Measurements from ENCODE around the gene AKIP1.
"Not testable (repeated sequence)": the region's sequence is repeated elsewhere in the genome, so short reads cannot be mapped to it uniquely, and the experiment has no call there.

Gene AKIP1

DNA sequence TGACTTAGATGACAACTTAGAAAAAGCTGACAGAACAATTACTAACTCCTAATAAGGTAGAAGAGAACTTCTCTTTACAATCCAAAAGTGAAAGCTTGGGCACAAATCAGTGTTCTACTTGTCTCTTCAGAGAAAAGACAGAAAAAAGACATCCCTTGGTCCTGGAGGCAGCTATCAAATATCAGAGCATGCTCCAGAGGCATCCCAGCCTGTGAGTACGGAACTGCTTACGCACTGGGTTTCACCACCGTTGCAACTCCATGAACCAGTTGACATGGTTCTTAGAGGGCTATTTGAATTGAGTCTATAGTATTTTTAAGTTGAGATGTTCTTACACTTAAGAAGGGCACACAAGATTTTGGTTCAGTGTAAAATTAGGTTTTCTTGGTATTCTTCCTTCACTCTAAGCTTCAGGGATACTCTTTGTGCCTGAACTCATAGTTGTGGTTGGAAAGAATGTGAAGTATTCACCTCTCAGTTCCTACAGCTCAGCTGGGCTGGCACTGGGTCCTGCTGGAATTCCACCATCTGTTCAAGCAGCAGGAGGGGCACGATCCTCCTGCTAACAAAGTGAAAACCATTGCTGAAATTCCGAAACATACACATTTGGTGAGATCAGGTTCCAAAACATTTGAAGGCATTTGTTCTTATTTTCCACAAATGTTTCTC is 6.3 kb downstream of the AKIP1 start:
- DNase-seq: peak; percentile 91

DNA sequence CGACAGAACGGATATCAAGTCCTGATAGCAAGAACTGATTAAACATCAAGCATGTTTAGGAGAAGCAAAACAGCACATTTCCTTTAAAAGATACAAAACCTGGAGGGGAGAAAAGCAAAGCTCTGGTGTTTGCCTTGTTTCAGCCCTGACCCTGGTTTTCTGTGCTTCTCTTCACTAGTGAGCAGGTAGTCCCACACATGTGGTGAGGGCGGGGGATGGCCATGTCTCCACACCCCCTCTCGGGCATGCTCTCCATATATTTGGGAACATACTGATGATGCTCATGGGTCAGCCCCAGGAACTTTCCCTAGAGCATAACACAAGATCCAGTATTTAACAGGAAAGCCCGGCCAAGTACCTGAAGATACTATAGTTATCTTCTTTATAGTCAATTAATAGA is 11.7 kb downstream of the AKIP1 start:
- DNase-seq: no peak

DNA sequence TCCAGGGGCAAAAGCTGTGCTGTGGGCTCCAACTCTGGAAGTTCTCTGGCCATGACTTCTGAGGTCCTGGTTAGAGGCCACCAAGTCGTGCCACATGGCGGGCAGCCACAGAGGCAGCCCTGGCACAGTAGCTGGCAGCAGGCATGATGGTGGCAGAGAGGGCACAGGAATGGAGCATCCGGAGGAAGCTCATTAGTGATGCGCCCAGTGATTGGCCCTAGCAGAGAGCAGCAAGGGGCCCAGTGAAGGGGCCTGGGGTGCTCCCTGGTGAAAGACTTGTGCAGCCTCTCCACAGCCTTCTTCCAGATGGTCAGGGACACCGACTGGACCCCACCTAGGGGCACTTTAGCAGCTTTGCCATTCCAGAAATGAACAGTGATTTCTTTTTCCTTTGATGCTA is 14.7 kb downstream of the AKIP1 start:
- DNase-seq: no peak

DNA sequence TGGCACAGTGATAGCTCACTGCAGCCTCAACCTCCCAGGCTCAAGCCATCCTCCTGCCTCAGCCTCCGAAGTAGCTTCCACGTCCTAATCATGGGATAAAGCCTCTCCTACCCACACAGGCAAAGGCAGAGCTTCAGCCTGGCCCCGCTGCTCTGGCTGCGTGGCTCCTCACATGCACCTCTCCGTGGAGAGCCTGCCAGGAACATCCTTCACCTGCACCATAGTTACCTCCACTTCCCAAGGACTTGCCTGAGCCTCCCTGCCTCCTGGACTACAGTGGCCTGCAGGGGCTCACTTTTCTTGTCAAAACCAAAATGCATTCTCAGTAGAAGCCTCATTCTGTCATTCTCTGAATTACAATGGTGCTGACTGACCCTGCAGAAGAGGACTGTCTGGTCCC is 15.2 kb downstream of the AKIP1 start:
- no peak for DNase-seq

DNA sequence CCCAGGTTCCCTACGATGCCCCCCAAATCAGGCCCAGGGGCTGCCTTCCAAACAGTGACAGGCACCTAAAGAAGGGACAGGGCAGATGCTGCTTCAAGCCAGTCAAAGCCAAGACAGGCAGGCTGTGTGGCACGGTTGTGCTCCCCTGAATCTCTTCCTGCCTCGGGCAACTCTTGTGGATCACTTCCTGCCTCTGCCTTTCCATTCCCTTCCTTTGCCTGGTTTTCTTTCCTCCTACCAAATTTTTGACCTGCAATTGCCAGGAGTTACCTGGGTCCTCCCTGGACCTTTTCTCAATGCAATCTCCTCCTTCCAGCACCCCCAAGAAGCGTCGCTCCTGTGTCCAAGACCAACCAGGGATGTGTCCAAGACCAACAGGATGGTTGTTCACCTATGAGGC is 16.2 kb downstream of the AKIP1 start:
- no peak for DNase-seq

DNA sequence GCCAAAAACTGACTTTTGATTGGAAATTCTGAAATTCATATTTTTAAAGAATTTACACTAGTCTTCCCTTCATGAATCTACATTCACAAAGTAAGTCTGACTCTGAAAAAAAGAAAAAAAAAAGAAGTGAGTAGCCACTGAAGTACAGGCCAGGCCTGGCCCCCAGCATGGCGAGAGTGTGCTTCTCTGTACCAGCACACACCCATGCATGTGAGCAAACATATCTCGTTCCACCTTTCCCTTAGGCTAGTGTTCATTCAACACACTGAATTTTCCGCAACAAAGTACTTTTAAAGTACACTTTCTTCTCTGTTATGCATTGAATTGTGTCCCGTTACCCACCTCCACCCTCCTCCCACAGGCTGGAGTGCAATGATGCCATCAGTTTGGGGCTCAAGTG is 17.2 kb downstream of the AKIP1 start:
- DNase-seq: no peak

DNA sequence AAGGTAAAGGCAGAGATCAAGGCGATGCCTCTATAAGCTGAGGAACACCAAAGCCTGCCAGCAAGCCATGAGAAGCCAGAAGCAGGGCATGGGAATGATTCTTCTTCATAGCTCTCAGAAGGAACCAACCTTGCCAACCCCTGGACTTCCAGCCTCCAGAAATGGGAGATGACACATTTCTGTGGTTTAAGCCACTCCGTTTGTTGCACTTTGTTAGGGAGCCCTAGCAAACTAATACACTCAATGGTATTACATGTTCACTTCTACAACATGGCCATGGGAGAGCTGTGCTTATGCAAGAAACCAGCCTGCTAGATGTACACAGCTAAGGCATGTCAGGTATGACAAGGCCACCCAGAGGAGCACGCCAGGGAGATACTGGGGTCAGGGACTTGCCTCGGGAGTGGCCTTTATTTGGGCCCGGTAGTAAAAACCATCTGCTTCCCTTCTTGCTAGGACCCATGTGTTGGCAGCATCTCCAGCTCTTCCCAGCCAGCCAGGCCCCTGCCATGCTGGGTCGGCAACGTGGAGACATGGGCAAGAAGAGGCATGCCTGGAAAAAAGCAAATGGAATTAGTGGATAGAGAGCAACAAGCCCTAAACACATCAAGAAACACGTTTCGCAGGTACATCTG is 18.1 kb downstream of the AKIP1 start:
- no peak for DNase-seq

DNA sequence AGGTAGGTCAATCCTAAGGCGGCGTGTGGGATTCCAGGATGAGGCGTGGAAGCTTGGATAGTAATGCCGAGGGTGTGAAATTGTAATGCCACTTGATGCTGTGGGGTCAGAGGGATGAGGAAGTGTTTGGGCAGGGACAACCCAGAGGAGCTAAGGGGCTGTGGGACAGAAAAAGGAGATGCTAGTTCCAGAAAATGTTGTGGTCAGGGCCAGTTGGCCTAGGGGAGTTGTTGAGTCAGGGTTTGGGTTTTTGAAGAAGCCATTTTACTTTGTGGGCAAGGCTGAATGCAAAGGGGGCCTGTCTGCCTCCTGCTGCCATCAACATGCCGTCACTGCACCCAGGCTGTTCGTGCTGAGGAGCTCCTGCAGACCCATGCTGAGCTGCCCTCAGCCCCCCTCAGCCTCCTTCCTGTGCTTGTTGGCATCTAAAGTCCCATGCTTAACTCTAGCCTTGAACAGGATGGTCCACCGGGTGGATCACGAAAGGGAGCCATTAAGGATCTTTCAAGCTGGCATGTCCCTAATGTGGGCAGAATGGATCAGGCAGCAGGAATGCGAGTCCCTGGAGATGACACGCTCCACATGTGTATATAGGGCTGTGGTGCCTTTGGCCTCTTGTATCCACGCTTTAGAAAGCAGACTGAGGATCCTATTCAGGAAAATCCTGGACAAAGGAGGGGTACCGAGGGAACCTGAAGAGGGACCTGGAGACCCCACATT is 19.6 kb downstream of the AKIP1 start:
- no peak for DNase-seq

DNA sequence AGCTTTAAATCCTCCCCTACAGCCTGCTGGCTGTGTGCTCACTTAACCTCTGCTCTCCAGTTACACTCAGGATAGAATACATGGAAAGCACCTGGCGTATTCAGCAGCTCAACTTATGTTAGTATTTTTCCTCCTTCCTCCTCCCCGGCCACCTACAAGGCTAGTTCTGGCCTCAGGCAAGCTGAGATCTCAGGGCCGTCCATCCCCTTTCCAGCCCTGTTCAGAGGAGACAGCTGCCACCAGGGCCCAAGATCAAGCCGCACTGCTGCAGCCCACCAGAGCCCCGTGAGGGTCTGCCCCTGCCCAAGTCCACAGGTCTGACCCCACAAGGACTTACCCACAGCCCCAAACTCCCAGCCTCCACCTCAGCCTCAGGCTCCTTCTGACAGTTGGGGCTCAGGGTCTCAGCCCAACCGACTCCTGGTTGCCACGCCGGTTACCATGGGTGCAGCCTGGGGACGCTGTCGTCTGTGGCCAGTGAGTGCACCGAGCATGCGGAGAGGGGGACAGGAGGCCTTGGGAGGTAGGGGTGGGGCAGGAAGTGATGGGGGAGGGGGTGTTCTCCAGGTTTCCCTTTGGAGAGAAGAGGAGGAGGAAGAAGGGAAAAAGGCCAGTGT is 21.7 kb downstream of the AKIP1 start, which contains the start of gene C11orf16:
TSS of gene C11orf16 (minus strand) at position 384 of the 617 bp plus-strand sequence. CDS start 639 bp downstream, outside the sequence.
- DNase-seq: no peak

DNA sequence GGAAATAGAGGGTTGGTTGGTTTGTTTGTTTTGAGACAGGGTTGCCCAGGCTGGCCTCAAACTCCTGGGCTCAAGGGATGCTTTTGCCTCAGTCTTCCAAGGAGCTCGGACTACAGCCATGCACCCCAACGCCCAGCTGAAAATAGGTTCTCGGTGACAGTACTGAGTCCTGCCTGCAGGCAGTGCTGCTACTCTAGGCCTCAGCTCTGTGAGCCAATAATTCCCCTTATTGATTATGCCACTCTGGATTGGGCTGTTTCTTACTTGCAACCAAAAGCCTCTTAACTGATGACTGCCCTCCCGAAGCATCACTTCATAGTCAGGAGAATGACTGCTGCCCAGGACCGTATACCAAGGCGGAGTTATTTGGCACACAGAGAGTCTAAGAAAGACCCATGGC is 22.9 kb downstream of the AKIP1 start:
- DNase-seq: no peak

DNA sequence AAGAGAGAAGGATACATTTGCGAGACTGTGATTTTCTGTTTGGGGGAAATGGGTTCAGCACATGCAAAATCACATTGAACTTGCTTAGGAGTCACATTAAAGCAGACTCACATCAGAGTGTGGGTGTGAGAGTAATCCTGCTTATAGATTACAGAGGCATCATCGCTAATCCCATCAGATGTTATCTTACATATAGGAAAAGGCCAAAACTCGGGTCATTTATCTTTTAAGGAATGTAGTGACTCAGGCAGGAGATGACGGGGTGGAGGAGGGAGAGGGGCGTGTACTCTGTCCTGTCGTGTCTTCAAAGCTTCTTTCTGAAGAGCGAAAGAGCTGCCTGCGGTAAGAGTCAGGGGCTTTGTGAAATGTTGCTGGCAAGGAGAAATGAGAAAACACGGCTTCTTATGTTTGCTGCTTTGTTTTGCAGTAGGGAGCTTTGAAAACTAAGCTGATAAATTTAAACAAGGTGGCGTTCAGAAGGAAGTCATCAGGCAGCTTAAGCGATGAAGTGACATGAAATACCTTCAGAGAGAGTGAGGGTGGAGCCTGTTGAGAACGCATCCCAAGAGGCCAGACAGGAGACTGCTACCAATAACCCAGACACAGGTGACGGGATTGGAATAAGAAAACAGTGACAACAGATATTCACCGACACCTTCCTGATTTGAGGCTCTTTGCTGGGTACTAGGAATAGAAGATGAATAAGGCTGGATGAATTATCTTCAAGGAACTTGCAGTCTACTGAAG is 23.9 kb downstream of the AKIP1 start:
- peak; percentile 74 for DNase-seq

DNA sequence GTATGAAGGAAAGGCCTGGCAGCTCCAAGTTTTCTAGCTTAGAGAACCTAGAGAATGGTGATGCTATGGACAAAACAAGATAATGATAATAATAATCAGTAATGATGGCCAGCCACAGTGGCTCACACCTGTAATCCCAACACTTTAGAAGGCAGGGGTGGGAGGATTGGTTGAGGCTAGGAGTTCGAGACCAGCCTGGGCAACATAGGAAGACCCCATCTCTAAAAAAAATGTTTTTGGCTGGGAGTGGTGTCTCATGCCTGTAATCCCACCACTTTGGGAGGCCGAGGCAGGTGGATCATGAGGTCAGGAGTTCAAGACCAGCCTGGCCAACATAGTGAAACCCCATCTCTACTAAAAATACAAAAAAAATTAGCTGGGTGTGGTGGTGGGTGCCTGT is 24.8 kb downstream of the AKIP1 start:
- not testable (repeated sequence) for DNase-seq

DNA sequence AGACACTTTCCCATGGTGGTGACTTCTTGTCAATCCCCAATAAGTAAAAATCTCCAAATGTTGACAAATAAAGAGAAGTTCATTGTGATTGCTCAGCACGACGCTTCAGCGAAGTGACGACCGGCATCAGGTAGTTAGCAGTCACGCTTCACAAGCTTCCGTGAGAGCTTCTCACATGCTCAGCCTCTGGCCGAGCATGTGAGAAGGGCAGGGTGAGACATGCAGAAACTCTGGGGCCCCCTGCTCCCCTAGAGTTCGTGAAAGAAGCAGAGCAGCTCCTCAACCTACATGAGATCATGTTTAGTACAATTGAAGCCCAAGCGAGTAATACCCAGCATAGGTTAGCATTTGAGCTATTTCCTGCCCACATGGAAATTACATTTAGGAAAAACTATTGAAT is 26.2 kb downstream of the AKIP1 start:
- DNase-seq: no peak

DNA sequence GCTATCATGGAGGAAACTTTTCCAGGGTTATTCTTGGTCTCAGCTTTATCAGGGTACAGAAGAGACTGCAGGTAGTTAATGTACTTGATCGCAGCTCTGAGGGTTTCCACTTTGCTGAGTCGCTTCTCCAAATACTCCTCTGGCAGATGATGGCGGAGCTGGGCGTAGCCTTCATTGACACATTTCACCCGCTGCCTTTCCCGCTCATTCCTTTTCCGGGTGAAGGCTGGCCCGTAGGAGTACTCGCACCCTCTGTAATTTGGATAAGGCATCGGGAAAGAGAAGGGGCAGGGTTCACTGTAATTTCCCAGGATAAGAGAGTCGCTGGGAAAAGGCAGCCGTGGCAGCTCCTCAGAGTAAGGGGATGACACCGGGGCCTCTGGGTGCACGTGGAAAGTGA is 26.7 kb downstream of the AKIP1 start:
- DNase-seq: no peak

DNA sequence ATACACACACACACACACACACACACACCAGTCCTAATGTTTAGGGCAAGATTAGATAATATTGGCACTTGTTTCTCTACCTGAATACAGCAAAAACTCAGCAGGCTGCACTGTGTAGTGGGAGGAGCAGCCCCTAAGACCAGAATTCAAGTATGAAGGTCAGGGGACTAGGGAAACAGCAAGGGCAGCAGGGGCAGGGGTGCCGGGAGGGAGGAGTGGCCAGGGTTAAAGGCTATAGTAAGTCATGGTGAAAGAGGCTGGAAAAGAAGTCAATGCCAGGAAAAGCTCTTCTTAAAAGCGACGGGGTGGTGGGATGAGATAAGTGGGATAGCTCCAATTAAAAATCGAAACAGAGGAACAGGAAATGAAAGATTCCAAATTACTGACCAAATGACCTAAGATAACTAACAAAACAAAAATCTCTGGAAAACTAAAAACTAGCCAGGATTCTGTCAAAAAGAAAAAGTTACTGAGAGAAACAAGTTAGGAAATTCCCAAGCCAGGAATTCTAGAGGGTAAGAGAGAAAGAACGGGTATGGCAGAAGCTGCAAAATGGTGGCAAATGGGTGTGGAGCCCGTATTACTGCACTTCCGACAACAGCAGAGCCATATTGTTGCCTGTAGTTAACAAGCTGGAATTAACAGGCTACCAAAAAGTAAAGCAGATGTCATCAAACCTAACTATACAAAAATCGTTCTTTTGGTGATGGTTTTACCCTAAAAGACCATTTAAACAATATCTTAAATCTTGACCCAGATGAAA is 30.5 kb downstream of the AKIP1 start:
- no peak for DNase-seq

DNA sequence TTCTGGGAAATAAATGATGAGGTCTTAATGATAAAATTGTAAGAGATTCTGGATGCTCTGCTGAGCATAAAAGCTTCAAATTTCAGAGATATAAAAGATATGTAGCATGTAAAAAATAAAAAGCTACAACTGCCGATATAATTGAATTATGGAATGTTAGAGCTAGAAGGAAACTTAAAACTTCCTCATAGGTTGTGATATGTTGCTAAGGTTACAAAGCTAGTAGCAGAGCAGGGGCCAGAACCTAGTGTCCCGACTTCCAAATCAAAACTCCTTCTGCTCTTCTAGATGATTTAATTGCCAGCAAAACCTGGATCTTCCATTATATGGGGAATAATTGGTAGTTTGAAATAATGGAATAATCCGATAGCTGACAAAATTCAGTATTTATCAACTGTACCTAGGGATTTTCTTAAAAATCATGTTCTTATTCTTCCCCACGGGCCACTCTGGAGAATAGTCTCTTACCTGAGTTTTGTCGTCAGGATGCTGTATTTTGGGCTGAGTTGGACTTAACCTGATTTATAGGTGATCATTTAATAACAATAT is 31.6 kb downstream of the AKIP1 start, which contains the start of gene ASCL3:
TSS of gene ASCL3 (minus strand) at position 499 of the 549 bp plus-strand sequence. CDS start 4,855 bp downstream, outside the sequence.
- DNase-seq: no peak

DNA sequence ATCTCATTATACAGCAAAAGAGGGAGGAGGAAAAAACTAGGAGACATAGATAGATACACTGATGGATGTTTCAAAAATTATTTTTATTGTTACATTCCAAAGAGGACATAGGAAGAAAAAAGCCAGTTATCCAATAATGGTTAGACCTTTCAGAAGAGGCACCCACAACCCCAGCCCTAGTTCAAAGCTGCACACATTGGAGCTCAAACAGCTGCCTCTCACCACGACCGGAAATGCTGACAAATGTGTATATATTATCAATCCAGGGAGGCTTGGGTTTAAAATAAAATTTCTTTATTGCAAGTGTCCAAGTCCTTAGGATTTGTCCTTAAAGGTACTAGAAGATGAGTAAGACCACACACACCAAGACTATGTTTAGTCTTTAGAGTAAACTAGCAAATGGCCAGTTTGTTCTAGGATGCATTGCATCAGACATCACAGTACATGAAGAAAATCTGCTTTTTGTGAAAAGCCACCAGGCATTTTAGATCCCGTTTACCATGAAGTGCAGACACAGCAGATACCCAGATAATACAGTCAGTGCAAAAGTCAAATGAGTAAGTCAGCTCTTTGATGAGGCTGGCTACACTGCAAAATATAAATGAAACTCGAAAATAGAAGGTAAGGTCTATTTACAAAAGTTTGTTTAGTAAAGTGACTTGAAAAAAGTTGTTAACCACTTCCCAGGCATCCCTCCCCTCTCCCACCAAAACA is 36.4 kb downstream of the AKIP1 start:
- no peak for DNase-seq

DNA sequence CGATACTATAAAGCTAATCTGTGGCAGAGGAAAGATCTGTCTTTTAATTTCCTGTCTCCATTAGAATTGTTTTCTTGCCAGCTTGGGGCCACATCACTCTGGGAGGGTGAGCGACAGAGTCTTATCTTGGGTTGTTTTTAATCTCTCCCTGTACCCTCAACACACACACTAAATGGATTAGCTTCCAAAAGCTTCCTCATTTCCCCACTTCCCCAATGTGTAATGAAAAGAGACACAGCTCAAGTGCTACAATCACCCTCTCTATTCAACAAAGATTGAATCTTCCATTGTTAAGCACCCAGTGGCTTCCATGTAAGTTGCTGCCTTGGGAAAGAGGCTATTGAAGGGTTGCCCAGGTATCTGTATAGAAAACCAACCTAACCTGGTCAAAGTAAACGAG is 37.9 kb downstream of the AKIP1 start:
- DNase-seq: no peak

DNA sequence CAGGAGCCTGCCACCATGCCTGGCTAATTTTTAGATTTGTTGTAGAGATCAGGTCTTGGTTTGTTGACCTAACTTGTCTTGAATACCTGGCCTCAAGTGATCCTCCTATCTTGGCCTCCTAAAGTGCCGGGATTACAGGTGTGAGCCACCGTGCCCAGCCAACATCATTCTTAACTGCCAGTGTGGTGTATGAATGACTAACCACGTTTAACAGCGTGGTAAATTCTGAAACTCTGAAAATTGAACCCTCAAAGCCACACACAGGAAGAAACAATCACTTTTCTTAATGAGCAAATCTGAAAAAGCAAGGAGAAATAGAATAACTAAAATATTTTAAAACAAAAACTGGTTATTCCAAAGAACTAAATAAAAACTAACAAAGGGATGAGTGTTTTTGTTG is 45.9 kb downstream of the AKIP1 start:
- no peak for DNase-seq

DNA sequence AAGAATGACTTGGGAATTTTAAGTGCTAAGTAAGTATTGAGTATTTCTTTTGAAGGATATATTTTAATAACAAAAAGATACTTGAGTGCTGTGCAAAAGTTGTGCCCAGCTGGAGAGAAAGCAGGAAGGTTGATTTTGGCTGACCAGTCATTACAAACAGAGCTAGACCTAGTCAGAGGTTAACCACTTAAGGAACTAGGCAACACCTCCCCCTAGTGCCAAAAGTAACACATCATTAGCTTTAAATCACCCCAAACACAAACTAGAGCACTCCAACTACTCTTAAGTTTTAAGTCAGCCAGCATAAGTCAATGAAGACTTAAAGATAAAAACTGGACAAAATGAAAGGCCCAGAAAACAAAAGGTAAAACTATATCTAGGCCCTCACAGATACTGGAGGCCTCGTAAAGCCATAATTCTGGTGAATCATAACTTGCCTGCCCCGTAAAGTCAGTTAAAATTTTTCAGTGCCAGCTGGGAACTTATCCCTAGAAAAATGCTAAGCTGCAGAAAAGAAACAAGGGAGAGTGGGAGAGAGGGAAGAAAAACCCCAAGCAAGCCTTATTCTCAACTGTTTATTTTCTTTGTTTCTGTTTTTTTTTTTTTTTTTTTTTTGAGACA is 48.7 kb downstream of the AKIP1 start:
- peak; percentile 60 for DNase-seq

DNA sequence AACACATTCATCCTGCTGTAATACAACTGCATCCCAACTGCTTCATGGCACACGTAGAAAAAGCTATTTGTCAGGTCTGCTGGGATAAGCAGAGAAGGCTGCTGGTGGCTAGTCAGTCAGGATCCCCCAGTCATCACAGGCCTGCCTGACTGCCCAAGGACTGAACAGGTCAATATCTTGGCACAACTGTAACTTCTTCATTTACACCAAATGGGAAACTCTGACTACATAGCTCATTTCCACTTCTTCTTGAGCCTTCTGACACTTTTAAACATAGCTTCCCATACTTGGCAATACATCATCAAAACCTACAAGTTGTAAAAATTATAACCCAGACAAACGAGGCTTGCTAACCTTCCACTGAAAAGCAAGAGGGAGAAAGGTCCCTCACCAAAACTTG is 50.4 kb downstream of the AKIP1 start:
- DNase-seq: no peak

Data from NCI-H226 (cell line).